GM21360 (cell line): ENCODE measurements around the gene VRK3.
"Not testable (repeated sequence)": the region's sequence is repeated elsewhere in the genome, so short reads cannot be mapped to it uniquely, and the experiment has no call there.

Source experiments
- ATAC-seq: cut with Tn5 transposase; IDR thresholded peaks from one replicate; pipeline ENCODE4 v1.9.1; 2021; ENCODE audit warnings: mild to moderate bottlenecking, moderate library complexity; ENCODE audit not compliant: unreplicated experiment

The VRK3 gene

DNA sequence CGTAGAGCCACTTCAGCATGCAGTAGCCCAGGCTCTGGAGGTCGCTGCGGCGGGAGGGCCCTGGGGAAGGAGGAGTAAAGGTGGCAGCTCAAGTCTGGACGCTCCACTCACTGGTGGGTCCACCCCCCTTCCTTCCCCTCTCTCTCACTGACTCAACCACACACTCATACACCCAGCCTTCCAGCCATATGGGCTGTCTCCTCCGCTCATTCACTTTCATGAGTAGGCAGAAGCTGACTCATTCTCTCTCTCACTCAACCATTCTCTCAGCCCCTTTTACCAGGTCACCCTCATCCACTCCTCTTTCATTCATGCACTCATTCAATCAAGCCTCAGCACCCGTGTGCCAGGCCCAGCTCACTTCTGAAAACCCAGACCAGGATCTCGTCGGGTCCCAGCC, 36.7 kb downstream of the VRK3 start:
- ATAC-seq = no peak

DNA sequence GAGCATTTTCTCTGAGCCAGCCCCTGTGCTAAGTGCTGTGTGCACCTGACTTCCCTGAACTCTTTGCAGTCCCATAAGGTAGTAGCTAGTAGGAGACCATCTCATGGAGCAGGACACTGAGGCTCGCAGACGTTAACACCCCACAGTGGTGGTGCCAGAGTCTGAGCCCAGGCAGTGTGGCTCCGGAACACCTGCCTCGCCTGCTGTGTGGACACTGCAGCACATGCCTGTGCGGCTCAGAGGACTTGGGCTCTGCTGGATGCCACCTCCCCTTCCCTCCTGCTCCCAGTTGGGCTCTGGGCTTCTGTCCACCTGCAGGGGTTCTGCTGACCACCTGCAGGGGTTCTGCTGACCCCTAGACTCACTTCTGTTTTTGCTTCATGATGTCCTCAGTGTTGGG, 37.2 kb downstream of the VRK3 start:
- ATAC-seq = no peak

DNA sequence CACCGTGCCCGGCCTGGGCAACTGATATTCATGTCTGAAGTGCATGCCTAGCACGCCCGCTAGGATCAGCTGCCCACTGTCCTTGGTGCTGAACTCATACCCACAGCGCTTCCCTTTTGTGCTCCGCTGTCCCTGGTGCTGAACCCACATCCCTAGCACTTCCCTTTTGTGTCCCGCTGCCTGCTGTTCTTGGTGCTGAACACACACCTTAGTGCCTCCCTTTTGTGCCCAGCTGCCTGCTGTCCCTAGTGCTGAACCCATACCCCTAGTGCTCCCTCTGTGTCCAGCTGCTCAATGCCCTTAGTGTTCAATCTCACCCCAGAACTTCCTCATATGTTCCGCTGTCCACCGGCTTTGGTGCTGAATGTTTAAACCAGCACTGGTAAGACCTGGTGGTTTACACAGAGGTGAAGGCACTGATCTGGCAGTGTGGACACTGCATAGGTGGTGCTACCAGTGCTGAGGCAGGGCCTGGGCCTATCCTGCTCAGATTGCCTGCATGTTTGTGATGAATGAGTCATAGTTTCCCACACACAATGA, 37.9 kb downstream of the VRK3 start:
- ATAC-seq = no peak

DNA sequence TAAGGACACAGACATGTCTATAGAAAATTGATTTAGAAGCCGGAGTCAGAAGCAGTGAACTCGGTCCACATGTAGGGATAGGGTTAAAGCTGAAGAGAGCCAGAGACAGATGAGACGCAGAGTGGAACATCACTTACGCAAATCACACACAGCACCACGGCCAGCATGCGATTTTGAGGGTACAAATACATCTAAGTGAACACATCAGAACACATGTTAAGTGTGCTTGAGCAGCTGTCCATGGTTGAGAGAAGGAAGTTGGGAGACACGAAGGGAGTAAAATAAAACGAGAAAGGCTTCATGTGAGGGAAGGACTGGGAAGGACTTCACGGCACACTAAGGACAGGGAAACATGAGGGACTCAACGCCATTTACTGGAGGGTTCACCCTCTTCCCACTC, 38.8 kb downstream of the VRK3 start:
- ATAC-seq = no peak

DNA sequence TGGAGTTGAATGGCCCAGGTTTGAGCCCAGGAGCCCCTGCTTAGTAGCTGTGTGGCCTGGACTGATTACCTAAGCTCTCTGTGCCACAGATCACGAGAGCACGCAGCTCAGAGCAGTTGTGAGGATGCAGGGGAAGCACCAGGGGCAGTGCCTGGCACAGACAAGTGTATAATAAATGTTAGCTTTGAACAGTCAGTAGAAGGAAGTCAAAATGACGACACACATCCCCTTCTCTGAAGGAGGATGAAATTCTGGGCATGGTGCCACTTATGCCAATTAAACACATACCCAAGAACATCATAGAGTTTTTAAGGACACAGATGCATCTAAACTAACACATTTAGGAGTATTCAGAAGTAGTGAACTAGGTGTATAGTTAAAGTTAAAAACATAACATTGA, 39.3 kb downstream of the VRK3 start:
- ATAC-seq = no peak

DNA sequence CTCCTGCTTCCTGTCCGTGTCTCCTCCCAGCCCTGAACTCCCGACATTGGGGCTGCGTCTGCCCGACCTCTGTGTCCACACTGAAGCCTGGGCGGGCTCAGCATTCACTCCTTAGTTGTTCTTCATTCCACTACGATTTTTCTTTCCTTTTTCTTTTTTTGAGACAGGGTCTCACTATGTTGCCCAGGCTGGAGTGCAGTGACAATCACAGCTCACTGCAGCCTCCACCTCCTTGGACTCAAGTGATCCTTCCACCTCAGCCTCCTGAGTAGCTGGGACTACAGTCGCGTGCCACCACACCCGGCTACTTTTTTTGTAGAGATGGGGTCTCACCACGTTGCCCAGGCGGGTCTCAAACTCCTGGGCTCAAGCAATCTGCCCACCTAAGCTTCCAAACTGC, 40.7 kb downstream of the VRK3 start:
- no peak for ATAC-seq

DNA sequence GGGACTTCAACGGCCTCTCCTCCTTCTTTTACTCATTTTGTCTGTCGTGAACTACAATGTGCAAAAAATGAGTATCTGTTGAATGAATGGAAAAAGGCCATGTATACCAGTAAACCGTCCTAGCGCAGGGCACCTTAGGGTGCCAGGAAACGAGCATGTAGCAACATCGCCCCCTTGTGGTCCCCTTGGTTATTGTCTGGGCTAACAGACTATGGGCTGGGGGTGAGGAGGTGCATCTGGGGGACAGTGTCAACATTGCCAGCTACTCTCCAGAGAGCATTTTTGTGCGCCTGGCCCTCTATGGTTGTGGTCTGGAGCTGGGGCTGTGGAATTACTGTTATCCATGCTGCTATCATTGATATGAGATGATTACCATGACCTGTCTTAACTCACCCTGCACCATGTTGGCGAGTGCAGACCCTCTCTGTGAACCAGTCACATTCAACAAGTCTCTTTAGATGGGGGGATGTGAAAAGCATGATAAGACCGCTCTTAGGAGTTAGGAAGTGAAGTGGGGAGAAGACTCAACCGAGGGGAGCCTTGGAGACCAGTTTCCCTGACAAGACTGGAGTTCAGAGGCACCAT, 41.4 kb downstream of the VRK3 start:
- no peak for ATAC-seq

DNA sequence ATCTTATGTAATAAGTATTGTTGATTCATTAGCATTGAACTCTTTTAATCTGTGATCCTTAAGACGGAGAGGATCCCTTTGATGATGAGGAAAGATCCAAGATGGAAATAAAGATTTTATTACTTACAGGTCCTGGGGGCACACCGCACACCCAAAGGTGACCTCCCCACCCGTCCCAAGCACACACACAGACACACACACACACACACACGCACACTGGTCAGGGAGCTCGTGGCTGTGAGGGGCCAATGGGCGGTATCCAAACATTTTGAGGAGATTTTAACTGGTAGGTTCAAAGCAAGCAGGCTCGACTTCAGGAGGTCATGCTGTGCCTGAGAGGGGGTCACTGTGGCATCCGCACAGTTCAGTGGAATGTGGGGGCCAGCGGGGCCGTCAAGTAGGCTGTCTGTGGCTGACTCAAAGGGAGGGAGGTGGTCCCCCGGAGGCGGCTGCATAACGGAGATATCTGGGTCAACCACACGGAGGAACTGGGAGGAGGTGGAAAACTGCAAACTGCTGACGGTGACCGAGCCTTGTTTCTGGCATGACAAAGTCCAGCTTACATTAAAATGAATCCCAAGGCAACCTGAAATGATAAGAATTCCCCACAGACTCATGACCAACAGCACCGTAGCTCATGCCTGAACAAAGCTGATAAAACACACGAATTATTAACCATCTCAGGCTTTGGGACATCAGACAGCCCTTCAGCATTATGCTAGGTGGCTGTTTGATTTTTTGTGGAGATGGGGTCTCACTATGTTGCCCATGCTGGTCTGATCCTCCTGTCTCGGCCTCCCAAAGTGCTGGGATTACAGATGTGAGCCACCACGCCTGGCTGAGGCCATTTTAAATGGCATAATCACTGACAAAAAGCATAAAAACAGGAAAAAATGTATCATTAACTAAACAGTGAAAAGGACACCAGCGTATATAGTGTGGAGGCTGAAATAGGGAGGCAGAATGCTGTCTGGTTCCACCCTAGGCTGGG, 43.3 kb downstream of the VRK3 start:
- ATAC-seq = no peak

DNA sequence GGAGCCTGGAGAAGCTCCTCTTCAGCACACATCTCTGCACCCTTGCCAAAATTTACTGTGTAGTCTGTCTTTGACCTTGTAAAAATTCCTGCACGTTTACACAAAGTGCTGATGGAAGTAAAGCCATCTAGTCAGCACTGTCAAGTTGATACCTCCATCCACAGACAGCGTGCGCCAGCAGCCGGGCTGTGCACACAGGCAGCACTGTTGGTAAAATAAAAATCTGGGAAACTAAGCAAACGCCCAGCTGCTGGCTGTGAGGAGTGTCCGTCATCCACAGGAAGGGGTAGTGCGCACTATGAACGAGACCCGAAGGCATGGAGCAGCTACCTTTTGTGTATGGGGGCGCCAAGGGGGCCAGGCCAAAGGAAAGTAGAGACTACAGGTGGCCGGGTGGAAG, 46.8 kb downstream of the VRK3 start:
- ATAC-seq = no peak

DNA sequence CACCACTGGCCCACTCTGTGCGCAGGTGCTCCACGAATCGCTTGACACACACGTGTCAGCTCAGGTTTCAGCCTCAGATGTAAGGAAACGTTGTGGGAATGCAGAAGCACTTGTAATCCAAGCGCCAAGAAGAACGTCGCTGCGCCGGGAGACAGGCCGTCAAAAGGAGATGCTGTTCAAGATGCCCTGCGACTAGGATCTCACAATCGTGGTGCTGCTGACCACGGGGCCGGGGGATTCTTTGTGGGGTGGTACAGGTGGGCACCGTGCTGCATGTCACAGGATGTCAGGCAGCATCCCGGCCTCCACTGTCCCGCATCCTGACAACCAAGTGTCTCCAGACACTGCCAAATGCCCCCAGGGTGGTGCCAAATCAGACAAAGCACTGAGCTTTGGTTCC, 47.3 kb downstream of the VRK3 start:
- ATAC-seq = no peak

DNA sequence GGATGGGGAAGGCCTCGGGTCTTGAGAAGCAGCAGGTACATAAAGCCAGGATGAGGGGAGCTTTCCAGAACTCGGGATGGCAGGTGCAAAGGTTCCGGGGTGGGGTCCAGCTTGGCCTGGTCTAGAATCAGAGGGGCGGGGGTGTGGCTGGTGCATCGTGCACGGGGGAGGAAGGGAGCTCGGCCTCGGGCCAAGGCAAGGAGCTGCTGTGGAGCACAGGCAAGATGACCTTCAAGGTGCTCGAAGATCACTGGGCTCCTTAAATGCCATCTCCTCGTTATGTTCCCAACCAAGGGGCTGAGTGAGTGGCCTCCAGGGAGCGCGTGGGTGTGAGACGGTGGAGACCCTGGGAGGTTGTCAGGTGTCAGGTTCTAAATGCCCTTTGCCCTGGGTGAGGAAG, 48.1 kb downstream of the VRK3 start:
- no peak for ATAC-seq

DNA sequence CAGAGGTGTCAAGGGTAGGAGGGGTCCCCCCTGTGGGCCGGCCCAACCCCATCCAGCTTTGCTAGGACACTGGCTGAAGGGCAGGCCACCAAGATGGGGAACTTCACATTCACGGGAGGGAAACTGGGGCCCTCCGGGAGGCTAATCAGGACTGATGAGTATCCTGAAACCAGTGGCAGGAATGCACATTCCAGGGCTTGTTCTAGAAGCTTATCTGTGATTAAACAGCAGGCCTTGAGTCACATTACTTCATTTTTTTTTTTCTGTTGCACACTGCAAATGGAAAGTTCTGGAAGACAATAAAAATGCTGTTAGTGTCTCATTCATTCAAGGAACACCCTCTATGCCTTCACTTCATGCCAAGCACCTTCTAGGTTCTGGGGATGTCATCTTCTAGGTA, 48.7 kb downstream of the VRK3 start:
- no peak for ATAC-seq

DNA sequence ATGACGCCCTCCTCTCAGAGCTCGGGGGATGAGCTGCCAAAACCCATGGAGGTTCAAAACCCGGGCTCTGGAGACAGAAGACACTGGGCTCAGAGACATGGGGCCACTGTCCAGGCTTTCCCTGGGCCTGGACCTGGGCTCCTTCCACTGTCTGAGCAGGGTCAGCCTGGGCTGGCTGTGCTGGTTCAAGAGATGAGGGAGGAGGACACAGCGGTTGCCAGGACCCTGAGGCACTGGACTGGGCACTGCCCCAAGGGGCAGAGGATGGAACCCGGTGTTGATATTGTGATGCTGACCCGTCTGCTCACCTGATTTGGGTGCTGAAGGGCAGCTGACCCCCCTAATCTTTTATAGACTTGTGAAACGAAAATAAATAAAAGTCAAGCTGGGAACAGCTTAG, 50.1 kb downstream of the VRK3 start:
- ATAC-seq = no peak

DNA sequence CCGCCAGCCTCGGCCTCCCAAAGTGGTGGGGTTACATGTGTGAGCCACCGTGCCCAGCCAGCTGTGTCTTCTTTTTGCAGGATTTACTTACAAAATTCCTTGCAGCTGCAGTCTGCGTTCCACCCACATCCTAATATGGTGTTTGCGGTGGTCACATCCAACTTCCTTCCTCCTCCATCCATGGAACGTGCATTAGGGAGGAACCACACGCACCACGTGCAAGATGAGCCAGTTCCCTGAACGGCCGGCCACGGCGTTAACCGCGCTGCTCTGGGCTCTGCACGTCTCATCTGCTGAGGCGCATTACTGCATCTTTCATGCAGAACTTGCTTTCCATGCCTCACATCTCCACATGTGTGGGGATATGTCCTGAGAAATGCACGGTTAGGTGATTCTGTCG, 51.2 kb downstream of the VRK3 start:
- no peak for ATAC-seq

DNA sequence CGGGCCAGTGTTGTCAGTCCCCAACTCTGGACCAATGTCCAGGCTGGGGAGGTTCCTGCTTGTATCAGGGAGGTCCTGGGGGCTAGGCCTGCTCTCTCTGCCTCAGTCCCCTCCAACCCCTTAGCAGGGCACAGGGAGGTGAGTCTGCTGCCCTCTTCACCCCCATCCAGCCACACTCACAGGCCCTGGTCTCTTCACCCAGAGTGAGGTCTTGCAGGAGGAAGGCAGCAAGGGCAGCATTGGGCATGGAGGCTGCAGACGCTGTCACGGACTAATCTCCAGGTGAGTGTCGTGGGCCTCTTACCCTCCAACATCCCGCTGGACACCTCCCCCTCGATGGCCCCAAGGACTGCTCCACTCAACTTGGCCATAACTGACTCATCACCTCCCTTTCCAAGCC, 52.3 kb downstream of the VRK3 start:
- ATAC-seq = no peak

DNA sequence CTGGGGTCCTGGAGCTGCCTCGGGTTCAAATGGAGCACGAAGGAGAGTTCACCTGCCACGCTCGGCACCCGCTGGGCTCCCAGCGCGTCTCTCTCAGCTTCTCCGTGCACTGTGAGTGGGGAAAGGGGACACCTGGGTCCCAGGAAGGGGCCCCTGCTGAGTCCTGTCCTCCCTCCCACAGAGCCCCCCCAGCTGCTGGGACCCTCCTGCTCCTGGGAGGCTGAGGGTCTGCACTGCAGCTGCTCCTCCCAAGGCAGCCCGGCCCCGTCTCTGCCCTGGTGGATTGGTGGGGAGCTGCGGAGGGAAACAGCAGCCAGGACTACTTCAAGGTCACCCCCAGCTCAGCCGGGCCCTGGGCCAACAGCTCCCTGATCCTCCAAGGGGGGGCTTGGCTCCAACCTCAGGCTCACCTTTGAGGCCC, 53.2 kb downstream of the VRK3 start:
- ATAC-seq = no peak

DNA sequence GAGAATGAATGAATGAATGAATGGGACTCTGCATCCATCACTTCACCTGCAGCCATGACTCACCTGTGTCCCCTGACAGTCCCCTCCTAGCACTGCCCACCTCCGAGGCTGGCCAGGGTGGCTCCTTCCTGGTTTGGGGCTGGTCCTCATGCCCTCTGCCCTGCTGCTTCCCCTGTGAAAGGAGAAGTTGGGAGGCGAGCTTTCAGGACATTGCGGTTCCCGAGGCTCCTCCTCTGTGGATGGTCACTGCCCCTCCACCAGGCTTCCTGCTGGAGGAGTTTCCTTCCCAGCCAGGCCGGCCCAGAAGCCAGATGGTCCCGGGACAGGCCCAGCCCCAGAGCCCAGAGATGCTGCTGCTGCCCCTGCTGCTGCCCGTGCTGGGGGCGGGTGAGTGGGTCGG, 55.8 kb downstream of the VRK3 start:
- not testable (repeated sequence) for ATAC-seq

DNA sequence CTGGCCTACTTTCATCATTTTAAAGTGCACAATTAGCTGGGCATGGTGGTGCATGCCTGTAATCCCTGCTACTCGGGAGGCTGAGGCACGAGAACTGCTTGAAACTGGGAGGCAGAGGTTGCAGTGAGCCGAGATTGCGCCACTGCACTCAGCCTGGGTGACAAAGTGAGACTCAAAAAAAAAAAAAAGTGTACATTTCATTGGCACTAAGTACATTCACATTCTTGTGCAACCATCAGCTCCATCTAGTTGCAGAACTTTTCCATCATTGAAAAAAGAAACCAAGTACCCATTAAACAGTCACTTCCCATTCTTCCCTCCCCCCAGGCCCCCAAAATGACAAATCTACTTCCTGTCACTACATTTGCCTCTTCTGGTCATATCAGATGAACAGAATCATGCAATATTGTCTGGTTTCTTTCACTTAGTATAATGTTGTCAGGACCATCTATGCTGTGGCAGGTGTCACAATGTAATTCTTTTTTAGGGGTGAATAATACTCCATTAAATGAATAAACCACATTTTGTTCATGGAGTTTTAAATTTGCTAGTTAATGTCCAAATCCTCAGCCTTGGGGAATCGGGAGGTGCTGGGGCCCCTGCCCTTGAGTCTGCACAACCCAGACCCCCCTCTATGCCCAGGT, 56.8 kb downstream of the VRK3 start:
- no peak for ATAC-seq

DNA sequence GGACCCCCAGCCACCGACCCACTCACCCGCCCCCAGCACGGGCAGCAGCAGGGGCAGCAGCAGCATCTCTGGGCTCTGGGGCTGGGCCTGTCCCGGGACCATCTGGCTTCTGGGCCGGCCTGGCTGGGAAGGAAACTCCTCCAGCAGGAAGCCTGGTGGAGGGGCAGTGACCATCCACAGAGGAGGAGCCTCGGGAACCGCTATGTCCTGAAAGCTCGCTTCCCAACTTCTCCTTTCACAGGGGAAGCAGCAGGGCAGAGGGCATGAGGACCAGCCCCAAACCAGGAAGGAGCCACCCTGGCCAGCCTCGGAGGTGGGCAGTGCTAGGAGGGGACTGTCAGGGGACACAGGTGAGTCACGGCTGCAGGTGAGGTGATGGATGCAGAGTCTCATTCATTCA, 64.2 kb downstream of the VRK3 start, which contains the start of gene SIGLEC11:
Gene SIGLEC11, minus strand, starts transcription at position 193 of the 400 bp plus-strand sequence. Its CDS starts 91 bp downstream, at position 102.
- ATAC-seq = not testable (repeated sequence)

DNA sequence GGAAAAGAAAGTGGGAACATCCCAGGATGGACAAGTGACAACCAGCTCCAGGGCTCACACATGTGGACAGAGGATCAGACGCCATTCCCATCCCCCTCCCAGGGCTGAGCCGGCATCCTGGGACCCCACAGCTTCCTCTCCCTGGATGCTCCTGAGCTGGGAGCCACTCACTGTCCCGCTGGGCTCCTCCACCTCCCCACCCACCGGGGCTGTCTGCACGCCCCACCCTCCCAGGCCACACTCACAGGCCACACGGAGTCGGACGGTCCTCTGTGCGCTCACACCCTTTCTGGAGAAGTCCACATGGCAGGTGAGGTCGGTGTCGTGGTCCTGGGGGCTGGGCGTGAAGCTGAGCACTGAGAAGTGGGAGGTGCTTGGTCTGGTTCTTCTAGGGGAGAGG, 65.3 kb downstream of the VRK3 start:
- ATAC-seq = not testable (repeated sequence)

DNA sequence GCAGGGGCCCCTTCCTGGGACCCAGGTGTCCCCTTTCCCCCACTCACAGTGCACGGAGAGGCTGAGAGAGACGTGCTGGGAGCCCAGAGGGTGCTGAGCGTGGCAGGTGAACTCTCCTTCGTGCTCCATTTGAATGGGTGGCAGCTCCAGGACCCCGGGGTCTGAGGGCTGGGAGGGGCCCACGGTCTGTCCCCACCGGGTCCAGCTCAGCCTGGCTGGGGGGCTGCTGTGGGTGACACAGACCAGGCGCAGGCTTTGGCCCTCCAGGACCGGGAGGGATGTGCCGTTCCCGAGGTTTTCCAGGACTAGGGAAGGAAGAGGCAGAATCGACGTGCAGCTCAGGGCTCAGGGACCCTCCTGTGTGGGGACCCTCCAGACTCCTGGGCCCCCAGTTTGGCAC, 66.6 kb downstream of the VRK3 start:
- not testable (repeated sequence) for ATAC-seq
